ENCODE measurements around the gene SNX22.

The SNX22 gene

GRCh38 chr15:64148168-64148567, 3.4 kb upstream of the SNX22 start:
- H3K4me1 ChIP-seq (ENCODE audit: control insufficient read depth, insufficient read depth, low read length), result peaks cover 2% of the 10 kb centered on the region; the same call in 1 of the 2 replicates
- H3K27ac ChIP-seq (ENCODE audit: extremely low read depth, low read depth, low read length), result no peak overlapping the region
- ChIA-PET CTCF (interaction anchor here (1.8 kb wide), 1 partner anchor 14 kb away, joined by 7 read pairs; no protein-coding TSS in a partner anchor), POLR2A (no interaction called here)
- TF ChIP-seq ZIC2 (tag by site-specific recombination; IDR thresholded peaks at IDR 0.05) (no peak), ZSCAN18 (tag by site-specific recombination; IDR thresholded peaks at IDR 0.05) (no peak), ZNF654 (tag by site-specific recombination; IDR thresholded peaks at IDR 0.05; ENCODE audit: low read depth) (no peak), ZNF837 (tag by site-specific recombination; IDR thresholded peaks at IDR 0.05) (no peak), ZNF571 (tag by site-specific recombination; IDR thresholded peaks at IDR 0.05) (no peak), ZNF48 (tag by site-specific recombination; IDR thresholded peaks at IDR 0.05) (no peak), REPIN1 (tag by site-specific recombination; IDR thresholded peaks at IDR 0.05; ENCODE audit: low read depth) (no peak)
- TF ChIP-seq, protein P1, sequence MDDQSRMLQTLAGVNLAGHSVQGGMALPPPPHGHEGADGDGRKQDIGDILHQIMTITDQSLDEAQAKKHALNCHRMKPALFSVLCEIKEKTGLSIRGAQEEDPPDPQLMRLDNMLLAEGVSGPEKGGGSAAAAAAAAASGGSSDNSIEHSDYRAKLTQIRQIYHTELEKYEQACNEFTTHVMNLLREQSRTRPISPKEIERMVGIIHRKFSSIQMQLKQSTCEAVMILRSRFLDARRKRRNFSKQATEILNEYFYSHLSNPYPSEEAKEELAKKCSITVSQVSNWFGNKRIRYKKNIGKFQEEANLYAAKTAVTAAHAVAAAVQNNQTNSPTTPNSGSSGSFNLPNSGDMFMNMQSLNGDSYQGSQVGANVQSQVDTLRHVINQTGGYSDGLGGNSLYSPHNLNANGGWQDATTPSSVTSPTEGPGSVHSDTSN (CRISPR knock-in tag; IDR thresholded peaks at IDR 0.05), result no peak
- TF ChIP-seq, protein P2, sequence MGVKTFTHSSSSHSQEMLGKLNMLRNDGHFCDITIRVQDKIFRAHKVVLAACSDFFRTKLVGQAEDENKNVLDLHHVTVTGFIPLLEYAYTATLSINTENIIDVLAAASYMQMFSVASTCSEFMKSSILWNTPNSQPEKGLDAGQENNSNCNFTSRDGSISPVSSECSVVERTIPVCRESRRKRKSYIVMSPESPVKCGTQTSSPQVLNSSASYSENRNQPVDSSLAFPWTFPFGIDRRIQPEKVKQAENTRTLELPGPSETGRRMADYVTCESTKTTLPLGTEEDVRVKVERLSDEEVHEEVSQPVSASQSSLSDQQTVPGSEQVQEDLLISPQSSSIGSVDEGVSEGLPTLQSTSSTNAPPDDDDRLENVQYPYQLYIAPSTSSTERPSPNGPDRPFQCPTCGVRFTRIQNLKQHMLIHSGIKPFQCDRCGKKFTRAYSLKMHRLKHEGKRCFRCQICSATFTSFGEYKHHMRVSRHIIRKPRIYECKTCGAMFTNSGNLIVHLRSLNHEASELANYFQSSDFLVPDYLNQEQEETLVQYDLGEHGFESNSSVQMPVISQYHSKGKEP (tag by site-specific recombination; IDR thresholded peaks at IDR 0.05), result no peak
- H3K36me3 ChIP-seq (ENCODE audit: control insufficient read depth in 2 of 2, insufficient read depth in 1 of 2, low read length in 2 of 2), result peaks cover 0 to 6% of the 10 kb centered on the region in 2 experiments; a peak in 1 of 3 replicates
- H3K4me3 ChIP-seq (ENCODE audit: low read depth, low read length), result no peak overlapping the region
- H3K9me3 ChIP-seq (ENCODE audit: control insufficient read depth, insufficient read depth, low read depth, low read length), result no peaks in the 10 kb centered on the region

- Histone ChIP-seq H3K4me1 (ENCODE audit: control insufficient read depth, insufficient read depth, low read length) (peaks cover 2% of the 10 kb centered on the region; the same call in 1 of the 2 replicates), H3K9me3 (ENCODE audit: control insufficient read depth, insufficient read depth, low read depth, low read length) (no peaks in the 10 kb centered on the region), H3K27ac (ENCODE audit: extremely low read depth, low read depth, low read length) (no peak overlapping the region), H3K36me3 (ENCODE audit: control insufficient read depth in 2 of 2, insufficient read depth in 1 of 2, low read length in 2 of 2) (peaks cover 0 to 2% of the 10 kb centered on the region in 2 experiments; a peak in 1 of 3 replicates), H3K4me3 (ENCODE audit: low read depth, low read length) (no peak overlapping the region)
- POLR2A ChIA-PET, result interaction anchor here (1.2 kb wide), 1 partner anchor 55 kb away, joined by 3 read pairs; the partner anchor contains the start of gene CIAO2A
- CTCF ChIA-PET, result interaction anchor here (1.8 kb wide), 1 partner anchor 14 kb away, joined by 7 read pairs; no protein-coding TSS in a partner anchor
- TF ChIP-seq ZBTB20 (tag by site-specific recombination; IDR thresholded peaks at IDR 0.05) (no peak), KLF7 (tag by site-specific recombination; IDR thresholded peaks at IDR 0.05; ENCODE audit: borderline replicate concordance) (no peak), ZNF529 (tag by site-specific recombination; IDR thresholded peaks at IDR 0.05; ENCODE audit: insufficient replicate concordance) (no peak)
These were observed 3.0 kb upstream of the SNX22 start for GRCh38 chr15:64148581-64148980.

- POLR2A ChIA-PET, result interaction anchor here (0.7 to 1.2 kb wide), 4 partner anchors 9 to 56 kb away, joined by 3 to 4 read pairs (median 3); partner anchors contain the start of gene CIAO2A
- TF ChIP-seq ZNF114 (tag by site-specific recombination; IDR thresholded peaks at IDR 0.05), result no peak
- peak; percentile 15; the same call in 1 of the 2 replicates for TF ChIP-seq ZNF654 (tag by site-specific recombination; IDR thresholded peaks at IDR 0.05; ENCODE audit: low read depth)
- no peak for TF ChIP-seq ZNF280D (tag by site-specific recombination; IDR thresholded peaks at IDR 0.05)
- TF ChIP-seq FEZF1 (tag by site-specific recombination; IDR thresholded peaks at IDR 0.05), result no peak
- TF ChIP-seq ZNF18 (tag by site-specific recombination; IDR thresholded peaks at IDR 0.05), result no peak
- TF ChIP-seq ZNF341 (tag by site-specific recombination; IDR thresholded peaks at IDR 0.05; ENCODE audit: low read depth), result peak; percentile 68
- TF ChIP-seq ZNF747 (tag by site-specific recombination; IDR thresholded peaks at IDR 0.05), result no peak
- no peak for TF ChIP-seq ZNF426 (tag by site-specific recombination; IDR thresholded peaks at IDR 0.05)
- no peak for TF ChIP-seq ZNF645 (tag by site-specific recombination; IDR thresholded peaks at IDR 0.05)
These were observed 2.1 kb upstream of the SNX22 start for GRCh38 chr15:64149424-64149823.

More at GRCh38 chr15:64149424-64149823, 2.1 kb upstream of the SNX22 start:
- H3K4me3 ChIP-seq (ENCODE audit: low read depth, low read length), result no peak overlapping the region
- H3K36me3 ChIP-seq (ENCODE audit: control insufficient read depth in 2 of 2, insufficient read depth in 1 of 2, low read length in 2 of 2), result peaks cover 0 to 8% of the 10 kb centered on the region in 2 experiments; a peak in 1 of 3 replicates
- CTCF ChIA-PET, result interaction anchor here (0.7 to 1.8 kb wide), 3 partner anchors 15 to 22 kb away, joined by 3 to 7 read pairs (median 5); no protein-coding TSS in a partner anchor
- peaks cover 2% of the 10 kb centered on the region; the same call in 1 of the 2 replicates for H3K4me1 ChIP-seq (ENCODE audit: control insufficient read depth, insufficient read depth, low read length)
- H3K9me3 ChIP-seq (ENCODE audit: control insufficient read depth, insufficient read depth, low read depth, low read length), result no peaks in the 10 kb centered on the region
- H3K27ac ChIP-seq (ENCODE audit: extremely low read depth, low read depth, low read length), result no peak overlapping the region
